ENCODE results near the gene FBXW2. TPM values are rescaled to one million over a fixed set of nuclear protein-coding genes. Genes with fewer than 3 reads are reported as not detected.

FBXW2 gene
- total RNA-seq, 1 experiment from 2014 or later: 46.0 TPM

- ChIA-PET CTCF (no interaction called here), POLR2A (no interaction called here)
- peak overlapping the region; percentile 76 for H3K27ac ChIP-seq (ENCODE audit: low read length)
- H3K4me3 ChIP-seq (ENCODE audit: low read depth in 2 of 2, low read length in 2 of 2): peak overlapping the region; percentile 66 to 75
- no TSS peak for BruUV-seq (replicated peaks)
- H3K27me3 ChIP-seq (ENCODE audit: control insufficient read depth, insufficient read depth, low read length): no peaks in the 10 kb centered on the region
- H3K4me1 ChIP-seq (ENCODE audit: control insufficient read depth, insufficient read depth, low read length): peaks cover 25% of the 10 kb centered on the region
- no peak for TF ChIP-seq CTCF (IDR thresholded peaks at IDR 0.05)
- TF ChIP-seq POLR2AphosphoS5 (IDR thresholded peaks at IDR 0.05; ENCODE audit: low read depth, low read length): no peak; the same call in 1 of the 2 replicates
- no peak for TF ChIP-seq SIN3A (IDR thresholded peaks at IDR 0.05; ENCODE audit: borderline replicate concordance, insufficient read depth, low read depth, low read length)
- no peak for TF ChIP-seq REST (IDR thresholded peaks at IDR 0.05; ENCODE audit: insufficient read depth in 1 of 2, low read depth in 2 of 2, low read length in 1 of 2)
- TF ChIP-seq TCF7L2 (IDR thresholded peaks at IDR 0.05; ENCODE audit: low read depth, low read length): no peak
- intact Hi-C loops (cut with micrococcal nuclease; ENCODE audit: unreplicated experiment): loop anchor here (5.0 kb wide), 1 partner anchor 98 kb away; no protein-coding TSS in a partner anchor
- no peak; the same call in 1 of the 2 replicates for ATAC-seq
- in situ Hi-C loops (cut with HindIII; ENCODE audit: low pct_unique_long_range_greater_than_20kb, low sequenced_read_pairs): no loop called here
- no peaks in the 10 kb centered on the region for H3K36me3 ChIP-seq (ENCODE audit: control insufficient read depth, insufficient read depth, low read length)
- DNase-seq (ENCODE audit: low read depth, low spot score): no peak
- H3K9me3 ChIP-seq (ENCODE audit: control insufficient read depth, insufficient read depth, low read depth, low read length): no peaks in the 10 kb centered on the region
These were observed 78.3 kb downstream of the FBXW2 start for GRCh38 chr9:120714846-120715388.

- ChIA-PET CTCF (interaction anchor here (0.6 kb wide), 1 partner anchor 347 kb away, joined by 4 read pairs; no protein-coding TSS in a partner anchor), POLR2A (no interaction called here)
- TF ChIP-seq CTCF (IDR thresholded peaks at IDR 0.05) (no peak), SIN3A (IDR thresholded peaks at IDR 0.05; ENCODE audit: borderline replicate concordance, insufficient read depth, low read depth, low read length) (peak; percentile 52; the same call in 1 of the 2 replicates), REST (IDR thresholded peaks at IDR 0.05; ENCODE audit: insufficient read depth in 1 of 2, low read depth in 2 of 2, low read length in 1 of 2) (no peak), TCF7L2 (IDR thresholded peaks at IDR 0.05; ENCODE audit: low read depth, low read length) (peak; percentile 89), POLR2AphosphoS5 (IDR thresholded peaks at IDR 0.05; ENCODE audit: low read depth, low read length) (peak; percentile 54)
- ATAC-seq (peak; percentile 95), DNase-seq (ENCODE audit: low read depth, low spot score) (peak; percentile 58)
- intact Hi-C loops (cut with micrococcal nuclease; ENCODE audit: unreplicated experiment) (loop anchor here (5.0 kb wide), 1 partner anchor 97 kb away; no protein-coding TSS in a partner anchor), in situ Hi-C loops (cut with HindIII; ENCODE audit: low pct_unique_long_range_greater_than_20kb, low sequenced_read_pairs) (no loop called here)
- Histone ChIP-seq H3K36me3 (ENCODE audit: control insufficient read depth, insufficient read depth, low read length) (no peaks in the 10 kb centered on the region), H3K27me3 (ENCODE audit: control insufficient read depth, insufficient read depth, low read length) (no peaks in the 10 kb centered on the region), H3K27ac (ENCODE audit: low read length) (peak within 1 kb of the TSS; percentile 76), H3K4me3 (ENCODE audit: low read depth in 2 of 2, low read length in 2 of 2) (peak within 1 kb of the TSS; percentile 66 to 75), H3K4me1 (ENCODE audit: control insufficient read depth, insufficient read depth, low read length) (peaks cover 25% of the 10 kb centered on the region), H3K9me3 (ENCODE audit: control insufficient read depth, insufficient read depth, low read depth, low read length) (no peaks in the 10 kb centered on the region)
- no TSS peak for BruUV-seq (replicated peaks)
These were observed 78.9 kb downstream of the FBXW2 start, which contains the start of gene MEGF9 for GRCh38 chr9:120714088-120714845. Gene MEGF9, minus strand, starts transcription at chr9:120714470. Its CDS starts 112 bp downstream, at chr9:120714358.
